Measurements from ENCODE around the gene ZBTB26. TPM values are rescaled to one million over a fixed set of nuclear protein-coding genes. Genes with fewer than 3 reads are reported as not detected.

Gene ZBTB26
- total RNA-seq, 2 donors from 2014 or later = 6.9 to 7.2 TPM

Other genes with a start within 250 kb of the ZBTB26 start
- not detected for gene OR1L4, start 207.5 kb downstream of the ZBTB26 start, total RNA-seq
- not detected for gene OR1L6, start 189.2 kb downstream of the ZBTB26 start, total RNA-seq
- not detected for gene OR5C1, start 142.6 kb downstream of the ZBTB26 start, total RNA-seq
- not detected for gene OR1K1, start 131.4 kb downstream of the ZBTB26 start, total RNA-seq
- 10 to 100 TPM; 13.6 to 14.4 TPM for gene PDCL, start 102.9 kb downstream of the ZBTB26 start, total RNA-seq
- 10 to 100 TPM; 51.5 to 69.6 TPM for gene RC3H2, start 26.2 kb downstream of the ZBTB26 start, total RNA-seq
- gene ZBTB6, start 18.2 kb downstream of the ZBTB26 start, total RNA-seq = 1 to 10 TPM; 3.7 to 4.7 TPM
- 10 to 100 TPM; 33.8 to 36.7 TPM for gene RABGAP1, start 9.5 kb upstream of the ZBTB26 start, total RNA-seq
- gene GPR21, start 102.2 kb upstream of the ZBTB26 start, total RNA-seq = 1 to 10 TPM in 1 of 2 donors, not detected in 1; 1.6 TPM